ENCODE measurements around the gene TMEM18.

GRCh38 chr2:623130-623922 lies 53.9 kb downstream of the TMEM18 start:
- TF ChIP-seq, protein P1, sequence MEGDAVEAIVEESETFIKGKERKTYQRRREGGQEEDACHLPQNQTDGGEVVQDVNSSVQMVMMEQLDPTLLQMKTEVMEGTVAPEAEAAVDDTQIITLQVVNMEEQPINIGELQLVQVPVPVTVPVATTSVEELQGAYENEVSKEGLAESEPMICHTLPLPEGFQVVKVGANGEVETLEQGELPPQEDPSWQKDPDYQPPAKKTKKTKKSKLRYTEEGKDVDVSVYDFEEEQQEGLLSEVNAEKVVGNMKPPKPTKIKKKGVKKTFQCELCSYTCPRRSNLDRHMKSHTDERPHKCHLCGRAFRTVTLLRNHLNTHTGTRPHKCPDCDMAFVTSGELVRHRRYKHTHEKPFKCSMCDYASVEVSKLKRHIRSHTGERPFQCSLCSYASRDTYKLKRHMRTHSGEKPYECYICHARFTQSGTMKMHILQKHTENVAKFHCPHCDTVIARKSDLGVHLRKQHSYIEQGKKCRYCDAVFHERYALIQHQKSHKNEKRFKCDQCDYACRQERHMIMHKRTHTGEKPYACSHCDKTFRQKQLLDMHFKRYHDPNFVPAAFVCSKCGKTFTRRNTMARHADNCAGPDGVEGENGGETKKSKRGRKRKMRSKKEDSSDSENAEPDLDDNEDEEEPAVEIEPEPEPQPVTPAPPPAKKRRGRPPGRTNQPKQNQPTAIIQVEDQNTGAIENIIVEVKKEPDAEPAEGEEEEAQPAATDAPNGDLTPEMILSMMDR (conservative IDR thresholded peaks at IDR 0.05 in 1 of 2, IDR thresholded peaks at IDR 0.05 in 1 of 2; ENCODE audit: low read depth in 1 of 2, low read length in 2 of 2) = no peak
- TF ChIP-seq EZH2 (IDR thresholded peaks at IDR 0.05; ENCODE audit: low read length, missing control alignments) = no peak

All from fibroblast of lung (primary cell).